ENCODE data around the gene ANXA11. TPM values are rescaled to one million over a fixed set of nuclear protein-coding genes. Genes with fewer than 3 reads are reported as not detected.

ANXA11 gene
- total RNA-seq, 1 experiment from 2014 or later: 68.1 TPM

- H3K27me3 ChIP-seq (ENCODE audit: insufficient read depth, low read length): no peaks in the 10 kb centered on the region
- H3K4me2 ChIP-seq (ENCODE audit: insufficient read depth, insufficient read length, low read length): no peak overlapping the region
- H2BK12ac ChIP-seq (ENCODE audit: insufficient read length, low read depth, low read length): no peak overlapping the region
- H2AK5ac ChIP-seq (ENCODE audit: insufficient read length, low read length): no peak overlapping the region
- no peak for DNase-seq
- peaks cover 0 to 3% of the 10 kb centered on the region in 2 experiments; a peak in 2 of 5 replicates for H3K9me3 Mint-ChIP-seq
- no peak overlapping the region for H3K27ac ChIP-seq (ENCODE audit: insufficient read length, low read depth, low read length)
- H3K36me3 Mint-ChIP-seq (ENCODE audit: insufficient read depth in 1 of 3, low read depth in 3 of 3): no peaks in the 10 kb centered on the region; a peak in 2 of 7 replicates
- peaks cover 9% of the 10 kb centered on the region for H3K27me3 Mint-ChIP-seq (ENCODE audit: low read depth)
- no peak overlapping the region for H2BK120ac ChIP-seq (ENCODE audit: low read depth, low read length, poor library complexity, severe bottlenecking)
- H4K5ac ChIP-seq (ENCODE audit: insufficient read length, low read depth, low read length): no peak overlapping the region
- no peak overlapping the region for H3K18ac ChIP-seq (ENCODE audit: insufficient read length, low read depth, low read length)
- H3K4ac ChIP-seq (ENCODE audit: low read depth, low read length): no peak overlapping the region
- H2BK20ac ChIP-seq (ENCODE audit: low read depth, low read length, poor library complexity, severe bottlenecking): no peak overlapping the region
- H3K4me1 ChIP-seq (ENCODE audit: insufficient read depth, low read length): no peaks in the 10 kb centered on the region
- no peak overlapping the region for H3K4me3 Mint-ChIP-seq
- H2BK15ac ChIP-seq (ENCODE audit: low read depth, low read length): no peak overlapping the region
- H3K14ac ChIP-seq (ENCODE audit: insufficient read depth, low read length): no peak overlapping the region
- H3K9me3 ChIP-seq (ENCODE audit: control insufficient read depth, low read depth, low read length): no peaks in the 10 kb centered on the region
- peaks cover 12 to 28% of the 10 kb centered on the region in 2 experiments for H3K4me1 Mint-ChIP-seq
- H3K9ac ChIP-seq (ENCODE audit: extremely low read depth, insufficient read length, low read length): no peak overlapping the region
- no peaks in the 10 kb centered on the region for H3K79me1 ChIP-seq (ENCODE audit: insufficient read depth, low read depth, low read length, poor library complexity, severe bottlenecking)
- no peak overlapping the region for H2BK5ac ChIP-seq (ENCODE audit: insufficient read length, low read length)
- H3K27ac Mint-ChIP-seq: no peak overlapping the region
- WGBS (ENCODE audit: extremely low coverage, insufficient read length, low lambda C conversion rate): no CpG with 5 or more reads among the region's 7 CpGs
- H3K23me2 ChIP-seq (ENCODE audit: insufficient read length, low read depth, low read length, poor library complexity, severe bottlenecking): no peaks in the 10 kb centered on the region
- H3T11ph ChIP-seq (ENCODE audit: low read length): no peak overlapping the region
- H3K23ac ChIP-seq (ENCODE audit: insufficient read length, low read depth, low read length): no peak overlapping the region
- H4K20me1 ChIP-seq (ENCODE audit: control insufficient read depth, insufficient read depth, insufficient read length): no peaks in the 10 kb centered on the region
- H4K8ac ChIP-seq (replicated peaks; ENCODE audit: insufficient read length, low read depth, low read length): no peak overlapping the region
- no peak overlapping the region for H3K56ac ChIP-seq (ENCODE audit: insufficient read length, low read depth, low read length)
- H2AFZ ChIP-seq (ENCODE audit: low read length): no peak overlapping the region
- TF ChIP-seq CTCF (conservative IDR thresholded peaks at IDR 0.05): no peak
- no peaks in the 10 kb centered on the region for H3K79me2 ChIP-seq (ENCODE audit: insufficient read depth, low read length)
- H4K91ac ChIP-seq (ENCODE audit: insufficient read length, low read depth, low read length): no peak overlapping the region
Observed at GRCh38 chr10:80140251-80140650, 65.1 kb downstream of the ANXA11 start.

All from H9 (cell line).